ENCODE results near the gene CPNE8. TPM values are rescaled to one million over a fixed set of nuclear protein-coding genes. Genes with fewer than 3 reads are reported as not detected.

The CPNE8 gene
- 3.0 and 3.2 TPM in 2 replicates for total RNA-seq (ENCODE audit: low replicate concordance)
- long read RNA-seq, partial matches to known transcripts = 4 of 4 reads
- long read RNA-seq, other reads (novel, unspliced or antisense) = 0 of 4 reads

GRCh38 chr12:38905480-38906351 is at the start of gene CPNE8:
Gene CPNE8, minus strand, starts transcription at chr12:38905591. Its CDS starts 57 bp downstream, at chr12:38905534.
- no peaks in the 10 kb centered on the region for H3K4me1 Mint-ChIP-seq (ENCODE audit: unreplicated experiment)
- no peak for DNase-seq (ENCODE audit: extremely low spot score, unreplicated experiment)
- peak within 1 kb of the TSS; percentile 90 for H3K4me3 Mint-ChIP-seq
- TF ChIP-seq CTCF (conservative IDR thresholded peaks at IDR 0.05) = no peak
- peak within 1 kb of the TSS; percentile 84 for H3K27ac Mint-ChIP-seq
- H3K27me3 Mint-ChIP-seq = peaks cover 38% of the 10 kb centered on the region
- H3K36me3 Mint-ChIP-seq = no peaks in the 10 kb centered on the region
- H3K9me3 Mint-ChIP-seq = no peaks in the 10 kb centered on the region

GRCh38 chr12:38954238-38954873 is 49.0 kb upstream of the CPNE8 start:
- no peak overlapping the region for H3K4me3 Mint-ChIP-seq
- TF ChIP-seq CTCF (conservative IDR thresholded peaks at IDR 0.05) = no peak
- no peaks in the 10 kb centered on the region for H3K36me3 Mint-ChIP-seq
- H3K9me3 Mint-ChIP-seq = no peaks in the 10 kb centered on the region
- no peaks in the 10 kb centered on the region for H3K4me1 Mint-ChIP-seq (ENCODE audit: unreplicated experiment)
- H3K27me3 Mint-ChIP-seq = no peaks in the 10 kb centered on the region
- no peak overlapping the region for H3K27ac Mint-ChIP-seq
- DNase-seq (ENCODE audit: extremely low spot score, unreplicated experiment) = no peak

GRCh38 chr12:38949363-38949762 is 44.0 kb upstream of the CPNE8 start:
- Mint-ChIP-seq H3K4me3 (no peak overlapping the region), H3K4me1 (ENCODE audit: unreplicated experiment) (no peaks in the 10 kb centered on the region), H3K9me3 (no peaks in the 10 kb centered on the region), H3K27me3 (no peaks in the 10 kb centered on the region), H3K36me3 (no peaks in the 10 kb centered on the region), H3K27ac (no peak overlapping the region)
- DNase-seq (ENCODE audit: extremely low spot score, unreplicated experiment) = no peak
- TF ChIP-seq CTCF (conservative IDR thresholded peaks at IDR 0.05) = no peak

GRCh38 chr12:38934686-38935085 is 29.3 kb upstream of the CPNE8 start:
- TF ChIP-seq CTCF (conservative IDR thresholded peaks at IDR 0.05) = no peak
- no peak for DNase-seq (ENCODE audit: extremely low spot score, unreplicated experiment)
- Mint-ChIP-seq H3K27ac (no peak overlapping the region), H3K9me3 (peaks cover 4% of the 10 kb centered on the region), H3K36me3 (no peaks in the 10 kb centered on the region), H3K27me3 (peaks cover 7% of the 10 kb centered on the region), H3K4me1 (ENCODE audit: unreplicated experiment) (no peaks in the 10 kb centered on the region), H3K4me3 (no peak overlapping the region)

GRCh38 chr12:38934078-38934584 is 28.7 kb upstream of the CPNE8 start:
- H3K36me3 Mint-ChIP-seq = no peaks in the 10 kb centered on the region
- no peak for TF ChIP-seq CTCF (conservative IDR thresholded peaks at IDR 0.05)
- H3K4me1 Mint-ChIP-seq (ENCODE audit: unreplicated experiment) = no peaks in the 10 kb centered on the region
- no peak overlapping the region for H3K4me3 Mint-ChIP-seq
- no peak for DNase-seq (ENCODE audit: extremely low spot score, unreplicated experiment)
- H3K27ac Mint-ChIP-seq = no peak overlapping the region
- H3K9me3 Mint-ChIP-seq = peaks cover 4% of the 10 kb centered on the region
- H3K27me3 Mint-ChIP-seq = peaks cover 7% of the 10 kb centered on the region
